Neural progenitor cell (in vitro differentiated cells): ENCODE measurements around the gene CRIP1. TPM values are rescaled to one million over a fixed set of nuclear protein-coding genes. Genes with fewer than 3 reads are reported as not detected.

ENCODE experiments used
- DNase-seq: peaks from one replicate; pipeline ENCODE4 v3.0.0-alpha.2; 2016; ENCODE audit warnings: low spot score
- H2AFZ ChIP-seq: fragments of 200-600 bp; sonication (generic); replicated peaks from 2 replicates; pipeline ENCODE4 v1.6.1; 2016; ENCODE audit warnings: antibody characterized with exemption
- H3F3A ChIP-seq: fragments of 200-600 bp; sonication (generic); 2 replicates; pipeline ENCODE4 v1.6.1; 2016; ENCODE audit warnings: antibody characterized with exemption, low read depth
- H3K27ac ChIP-seq: fragments of 200-600 bp; sonication (generic); 2 replicates; pipeline ENCODE4 v1.5.1; 2016; ENCODE audit warnings: mild to moderate bottlenecking
- H3K27me3 ChIP-seq: fragments of 200-600 bp; sonication (generic); 2 replicates; pipeline ENCODE4 v1.6.1; 2016; ENCODE audit warnings: mild to moderate bottlenecking, moderate library complexity
- H3K36me3 ChIP-seq: fragments of 200-600 bp; sonication (generic); 2 replicates; pipeline ENCODE4 v1.5.1; 2016
- H3K4me1 ChIP-seq: fragments of 200-600 bp; sonication (generic); 2 replicates; pipeline ENCODE4 v1.6.1; 2016; ENCODE audit warnings: mixed run types
- H3K4me2 ChIP-seq: fragments of 200-600 bp; sonication (generic); 2 replicates; pipeline ENCODE4 v1.6.1; 2016
- H3K4me3 ChIP-seq: fragments of 200-600 bp; sonication (generic); 2 replicates; pipeline ENCODE4 v1.5.1; 2016
- H3K79me2 ChIP-seq: fragments of 200-600 bp; sonication (generic); 2 replicates; pipeline ENCODE4 v1.6.1; 2016; ENCODE audit warnings: low read depth
- H3K9ac ChIP-seq: fragments of 200-600 bp; sonication (generic); 2 replicates; pipeline ENCODE4 v1.6.1; 2016
- H3K9me3 ChIP-seq: fragments of 200-600 bp; sonication (generic); 2 replicates; pipeline ENCODE4 v1.5.1; 2016; ENCODE audit warnings: low read depth
- H4K20me1 ChIP-seq: fragments of 200-600 bp; sonication (generic); 2 replicates; pipeline ENCODE4 v1.6.1; 2016; ENCODE audit warnings: low read depth
- H3K27ac Mint-ChIP-seq: 3 replicates; pipeline ENCODE4 v1.8.0; 2021; ENCODE audit warnings: mixed read lengths
- H3K27me3 Mint-ChIP-seq: 2 replicates; pipeline ENCODE4 v1.8.0; 2022; ENCODE audit warnings: low read depth, mild to moderate bottlenecking, inconsistent platforms, moderate library complexity, mixed read lengths; ENCODE audit not compliant: insufficient read depth
- H3K36me3 Mint-ChIP-seq: 3 replicates; pipeline ENCODE4 v1.8.0; 2021; ENCODE audit warnings: mixed read lengths
- H3K4me1 Mint-ChIP-seq: 3 replicates; pipeline ENCODE4 v1.8.0; 2021; ENCODE audit warnings: mixed read lengths
- H3K4me3 Mint-ChIP-seq: 3 replicates; pipeline ENCODE4 v1.8.0; 2021; ENCODE audit warnings: mild to moderate bottlenecking, moderate library complexity, mixed read lengths
- H3K9me3 Mint-ChIP-seq: 3 replicates; pipeline ENCODE4 v1.8.0; 2020; ENCODE audit warnings: mixed read lengths
- CTCF ChIP-seq: fragments of 200-600 bp; sonication (generic); IDR thresholded peaks from 2 replicates; pipeline ENCODE4 v1.5.1; 2017; ENCODE audit warnings: antibody characterized with exemption, mild to moderate bottlenecking
- EZH2 ChIP-seq: fragments of 200-600 bp; sonication (generic); IDR thresholded peaks from 2 replicates; pipeline ENCODE4 v1.6.1; 2017; ENCODE audit warnings: antibody characterized with exemption, mild to moderate bottlenecking, moderate library complexity
- EZH2phosphoT487 ChIP-seq: fragments of 200-600 bp; sonication (generic); IDR thresholded peaks from 2 replicates; pipeline ENCODE4 v1.6.1; 2017; ENCODE audit warnings: antibody characterized with exemption
- total RNA-seq: library from RNA; depleted of rRNA; stranded (reverse); fragments of >200 nt; gene quantifications from 2 replicates; pipeline ENCODE4 v1.2.3, GENCODE V29; 2015; ENCODE audit warnings: low replicate concordance

The CRIP1 gene
- total RNA-seq, 1 donor from 2014 or later, result not detected

GRCh38 chr14:105449276-105450122 is 37.2 kb upstream of the CRIP1 start:
- DNase-seq, result no peak
- Mint-ChIP-seq H3K27ac (no peak overlapping the region), H3K4me3 (no peak overlapping the region), H3K36me3 (peaks cover 6% of the 10 kb centered on the region), H3K27me3 (peaks cover 2% of the 10 kb centered on the region), H3K4me1 (no peaks in the 10 kb centered on the region), H3K9me3 (no peaks in the 10 kb centered on the region)
- Histone ChIP-seq H3K27me3 (no peaks in the 10 kb centered on the region), H4K20me1 (peaks cover 50% of the 10 kb centered on the region), H3K4me3 (no peak overlapping the region), H3K9ac (no peak overlapping the region), H3K4me2 (no peak overlapping the region), H3K27ac (no peak overlapping the region), H3K36me3 (no peaks in the 10 kb centered on the region), H3K4me1 (no peaks in the 10 kb centered on the region), H3K79me2 (peaks cover 16% of the 10 kb centered on the region), H3F3A (no peaks in the 10 kb centered on the region), H2AFZ (no peak overlapping the region), H3K9me3 (no peaks in the 10 kb centered on the region)
- no peak for TF ChIP-seq CTCF
- no peak for TF ChIP-seq EZH2phosphoT487

GRCh38 chr14:105450123-105450505 is 36.6 kb upstream of the CRIP1 start:
- Histone ChIP-seq H4K20me1 (peaks cover 46% of the 10 kb centered on the region), H2AFZ (no peak overlapping the region), H3K9ac (no peak overlapping the region), H3K4me2 (no peak overlapping the region), H3K79me2 (peaks cover 16% of the 10 kb centered on the region), H3K4me3 (no peak overlapping the region), H3K36me3 (no peaks in the 10 kb centered on the region), H3K9me3 (no peaks in the 10 kb centered on the region), H3K27ac (no peak overlapping the region), H3K4me1 (no peaks in the 10 kb centered on the region), H3F3A (no peaks in the 10 kb centered on the region), H3K27me3 (no peaks in the 10 kb centered on the region)
- Mint-ChIP-seq H3K36me3 (peaks cover 6% of the 10 kb centered on the region), H3K27ac (no peak overlapping the region), H3K4me3 (no peak overlapping the region), H3K27me3 (peaks cover 4% of the 10 kb centered on the region), H3K4me1 (no peaks in the 10 kb centered on the region), H3K9me3 (no peaks in the 10 kb centered on the region)
- no peak for TF ChIP-seq EZH2
- TF ChIP-seq CTCF, result no peak
- no peak for TF ChIP-seq EZH2phosphoT487
- DNase-seq, result no peak

- H3K36me3 Mint-ChIP-seq, result peaks cover 10% of the 10 kb centered on the region
- DNase-seq, result no peak
- H3K27ac Mint-ChIP-seq, result no peak overlapping the region
- Histone ChIP-seq H3K4me1 (no peaks in the 10 kb centered on the region), H3K27me3 (no peaks in the 10 kb centered on the region), H3K4me2 (no peak overlapping the region), H3K27ac (no peak overlapping the region), H3K79me2 (peaks cover 16% of the 10 kb centered on the region), H3F3A (no peaks in the 10 kb centered on the region), H3K9ac (no peak overlapping the region), H4K20me1 (peaks cover 49% of the 10 kb centered on the region), H2AFZ (no peak overlapping the region), H3K36me3 (no peaks in the 10 kb centered on the region), H3K9me3 (no peaks in the 10 kb centered on the region), H3K4me3 (no peak overlapping the region)
- H3K4me1 Mint-ChIP-seq, result no peaks in the 10 kb centered on the region
- H3K27me3 Mint-ChIP-seq, result peaks cover 4% of the 10 kb centered on the region
- H3K9me3 Mint-ChIP-seq, result no peaks in the 10 kb centered on the region
- no peak overlapping the region for H3K4me3 Mint-ChIP-seq
- TF ChIP-seq CTCF (no peak), EZH2phosphoT487 (no peak), EZH2 (no peak)
Observed at GRCh38 chr14:105450864-105451720, 35.6 kb upstream of the CRIP1 start.
